Right lobe of liver (tissue), 6 donors: ENCODE data around the gene SPATS2. TPM values are rescaled to one million over a fixed set of nuclear protein-coding genes. Genes with fewer than 3 reads are reported as not detected.

Experiments used
- ATAC-seq, 4 donors: fragments of 200-7000 bp; cut with Tn5 transposase; one replicate each; pipeline ENCODE4 v1.9.1; 2020; ENCODE audit warnings: mild to moderate bottlenecking in 4 of 4, moderate library complexity in 4 of 4
- DNase-seq, 3 donors: peaks; one replicate each; pipeline ENCODE4 v3.0.0-alpha.2; 2020
- H3K27ac ChIP-seq, 3 donors: fragments of 200-600 bp; one replicate each; pipeline ENCODE4 v1.8.0; 2022
- H3K27me3 ChIP-seq, 2 donors: fragments of 200-600 bp; one replicate each; pipeline ENCODE4 v1.8.0; 2022
- H3K36me3 ChIP-seq, 4 donors: fragments of 200-600 bp; sonication (generic) in 1 of 4; one replicate each; pipeline versions ENCODE4 v1.5.1 to v1.8.0; 2017 to 2022; ENCODE audit warnings: control low read depth in 1 of 4
- H3K4me1 ChIP-seq, 4 donors: fragments of 200-600 bp; sonication (generic) in 1 of 4; one replicate each; pipeline versions ENCODE4 v1.5.1 to v1.8.0; 2017 to 2022; ENCODE audit warnings: control low read depth in 1 of 4
- H3K4me3 ChIP-seq, 3 donors: fragments of 200-600 bp; one replicate each; pipeline ENCODE4 v1.8.0; 2022
- H3K9me3 ChIP-seq, 4 donors: fragments of 200-600 bp; sonication (generic) in 1 of 4; one replicate each; pipeline versions ENCODE4 v1.5.1 to v1.8.0; 2017 to 2022; ENCODE audit warnings: control low read depth in 1 of 4
- CTCF ChIP-seq, 4 donors: fragments of 200-600 bp in 3 of 4; fragments of 450-650 bp in 1 of 4; IDR thresholded peaks; one replicate each; pipeline versions ENCODE4 v1.5.1 to v1.8.0; 2016 to 2022; ENCODE audit warnings: antibody characterized with exemption in 4 of 4, mild to moderate bottlenecking in 2 of 4
- POLR2A ChIP-seq: fragments of 450-650 bp; IDR thresholded peaks from one replicate; pipeline ENCODE4 v1.6.1; 2017; ENCODE audit warnings: antibody characterized with exemption, mild to moderate bottlenecking
- WGBS: methylation state at CpG from one replicate; pipeline ENCODE4 v1.1.6; 2018; ENCODE audit warnings: low coverage, low lambda C conversion rate; ENCODE audit not compliant: insufficient coverage; ENCODE audit errors: missing lambda C conversion rate; 5-methylcytosine and 5-hydroxymethylcytosine counted together
- intact Hi-C, 2 donors: fragments of 100-400 bp; cut with DNase I; formaldehyde crosslinking; loops; one replicate each; pipeline versions ENCODE4 v1.11.2 to v1.14.1; 2022
- total RNA-seq, 6 experiments: library from RNA; depleted of rRNA in 2 of 6; stranded (reverse); fragments of >200 nt in 2 of 6; fragmentation: NEBNext Ultra II Directional in 3 of 6; extraction: Animal tissue kit (Norgen Biotek cat#: 25700) in 3 of 6; gene quantifications; one replicate each; pipeline versions ENCODE4 v1.1.0 to v1.2.4, GENCODE V29; 2016 to 2023
- donor health status: DM: no; HTN: yes; CAD: no.
- donor health status: DM: no; HTN: no; CAD: no.
- donor health status: DM: no; HTN: no; CAD: no.
- donor health status: DM: no; HTN: yes; CAD: no.
- donor health status: DM: no; HTN: yes; CAD: no.

SPATS2 gene
- total RNA-seq, 6 experiments from 2014 or later = 3.2 to 6.1 (median 4.4) TPM

GRCh38 chr12:49547090-49547690, 179.9 kb downstream of the SPATS2 start:
- no peak for DNase-seq
- no peak overlapping the region for H3K4me3 ChIP-seq
- no peaks in the 10 kb centered on the region for H3K27me3 ChIP-seq
- peaks cover 0 to 15% (median 0%) of the 10 kb centered on the region in 4 donors for H3K4me1 ChIP-seq
- ATAC-seq = no peak
- H3K27ac ChIP-seq = no peak overlapping the region
- 62% methylated on average over 6 of the region's 7 CpGs for WGBS
- no peaks in the 10 kb centered on the region for H3K9me3 ChIP-seq
- no peaks in the 10 kb centered on the region for H3K36me3 ChIP-seq
- no peak for TF ChIP-seq CTCF (IDR thresholded peaks at IDR 0.05)
- no peak for TF ChIP-seq POLR2A
- intact Hi-C loops = no loop called here

GRCh38 chr12:49548481-49548821, 181.2 kb downstream of the SPATS2 start:
- H3K27ac ChIP-seq = no peak overlapping the region
- TF ChIP-seq CTCF (IDR thresholded peaks at IDR 0.05) (no peak), POLR2A (no peak)
- peak overlapping the region in 1 of 3 donors; percentile 9 for H3K4me3 ChIP-seq
- 34% methylated on average over 3 of the region's 8 CpGs for WGBS
- peaks cover 0 to 19% (median 0%) of the 10 kb centered on the region in 4 donors for H3K4me1 ChIP-seq
- intact Hi-C loops = no loop called here
- H3K36me3 ChIP-seq = no peaks in the 10 kb centered on the region
- ATAC-seq = no peak
- no peaks in the 10 kb centered on the region for H3K9me3 ChIP-seq
- H3K27me3 ChIP-seq = no peaks in the 10 kb centered on the region
- no peak for DNase-seq

- WGBS = 0% methylated on average over 3 of the region's 70 CpGs
Measured at GRCh38 chr12:49548822-49549648, 181.8 kb downstream of the SPATS2 start.

More at GRCh38 chr12:49548822-49549648, 181.8 kb downstream of the SPATS2 start:
- TF ChIP-seq POLR2A (no peak), CTCF (IDR thresholded peaks at IDR 0.05) (peak in 3 of 4 donors; percentile 9 to 36 (median 23))
- H3K36me3 ChIP-seq = no peaks in the 10 kb centered on the region
- H3K27ac ChIP-seq = no peak overlapping the region
- no peaks in the 10 kb centered on the region for H3K27me3 ChIP-seq
- ATAC-seq (no peak), DNase-seq (no peak)
- peaks cover 0 to 19% (median 0%) of the 10 kb centered on the region in 4 donors for H3K4me1 ChIP-seq
- intact Hi-C loops = no loop called here
- H3K9me3 ChIP-seq = no peaks in the 10 kb centered on the region
- peak overlapping the region in 2 of 3 donors; percentile 9 for H3K4me3 ChIP-seq
